Adrenal gland (tissue), 5 donors: ENCODE measurements around the gene TNFRSF19.

Experiments used
- CTCF ChIP-seq, 6 experiments: fragments of 450-650 bp in 4 of 6; fragments of 200-600 bp in 2 of 6; sonication (generic) in 1 of 6; IDR thresholded peaks; 1 replicate in 5 of 6; 2 replicates in 1 of 6; pipeline versions ENCODE4 v1.5.1 to v1.8.0; 2016 to 2021; ENCODE audit warnings: antibody characterized with exemption in 6 of 6, mild to moderate bottlenecking in 2 of 6, moderate library complexity in 1 of 6
- POLR2A ChIP-seq, 2 donors: fragments of 450-650 bp; IDR thresholded peaks; one replicate each; pipeline ENCODE4 v1.6.1; 2017; ENCODE audit warnings: antibody characterized with exemption in 2 of 2, mild to moderate bottlenecking in 2 of 2, moderate library complexity in 1 of 2
- donor health status: DM: no; HTN: no; CAD: no.

- TF ChIP-seq POLR2A (IDR thresholded peaks at IDR 0.05) = no peak
- TF ChIP-seq CTCF (IDR thresholded peaks at IDR 0.05) = no peak
These were observed 145.0 kb downstream of the TNFRSF19 start for GRCh38 chr13:23715092-23715761.
